IMR-90 (cell line): ENCODE data around the gene TMTC1. TPM values are rescaled to one million over a fixed set of nuclear protein-coding genes. Genes with fewer than 3 reads are reported as not detected.

ENCODE experiments used
- ATAC-seq: fragments of 200-7000 bp; cut with Tn5 transposase; 2 replicates; pipeline ENCODE4 v1.9.1; 2020; ENCODE audit warnings: low read depth, mild to moderate bottlenecking, moderate library complexity
- BruUV-seq: library from RNA; stranded (reverse); fragments of 400-500 nt; replicated peaks from 2 replicates; lab custom pipeline; 2021; lab: Mats Ljungman, UMichigan
- CTCF ChIA-PET: fragments of 300-600 bp; formaldehyde crosslinking; extraction: SDS; loops from one replicate; lab custom pipeline; 2021; ENCODE audit warnings: antibody characterized with exemption; lab: Yijun Ruan, JAX
- POLR2A ChIA-PET: fragments of 300-600 bp; sonication (Branson Sonifier 250); formaldehyde crosslinking; loops from one replicate; lab custom pipeline; 2022; ENCODE audit warnings: antibody characterized with exemption; ENCODE audit not compliant: unreplicated experiment; lab: Charles Lee
- DNase-seq: peaks from one replicate; pipeline ENCODE4 v3.0.0; 2013
- H2AFZ ChIP-seq: replicated peaks from 2 replicates; pipeline ENCODE3; 2013; ENCODE audit warnings: low read length, mild to moderate bottlenecking; ENCODE audit not compliant: poor library complexity
- H2AK5ac ChIP-seq: 2 replicates; pipeline ENCODE4 v1.6.1; 2013; ENCODE audit warnings: low read depth, low read length, inconsistent platforms
- H2AK9ac ChIP-seq: replicated peaks from 2 replicates; pipeline ENCODE3; 2013; ENCODE audit warnings: mild to moderate bottlenecking, low read depth, low read length, moderate library complexity; ENCODE audit not compliant: poor library complexity
- H2BK120ac ChIP-seq: 2 replicates; pipeline ENCODE4 v1.6.1; 2013; ENCODE audit warnings: low read depth, low read length, inconsistent platforms
- H2BK15ac ChIP-seq: 3 replicates; pipeline ENCODE4 v1.6.1; 2013; ENCODE audit warnings: low read depth, low read length, inconsistent platforms
- H2BK20ac ChIP-seq: 2 replicates; pipeline ENCODE4 v1.6.1; 2013; ENCODE audit warnings: low read depth, mild to moderate bottlenecking, inconsistent platforms, low read length, moderate library complexity
- H2BK5ac ChIP-seq: 2 replicates; pipeline ENCODE4 v1.6.1; 2013; ENCODE audit warnings: mild to moderate bottlenecking, low read depth, low read length, inconsistent platforms; ENCODE audit not compliant: poor library complexity, severe bottlenecking
- H3K14ac ChIP-seq: replicated peaks from 2 replicates; pipeline ENCODE4 v1.6.1; 2013; ENCODE audit warnings: low read depth, low read length, inconsistent platforms
- H3K18ac ChIP-seq: 2 replicates; pipeline ENCODE4 v1.6.1; 2013; ENCODE audit warnings: low read depth, low read length, control low read depth
- H3K23ac ChIP-seq: 2 replicates; pipeline ENCODE4 v1.6.1; 2013; ENCODE audit warnings: low read depth, low read length, inconsistent platforms
- H3K27ac ChIP-seq: 2 replicates; pipeline ENCODE4 v1.5.1; 2013; ENCODE audit warnings: mild to moderate bottlenecking, control low read depth, low read length; ENCODE audit not compliant: insufficient read depth
- H3K27me3 ChIP-seq: 2 replicates; pipeline ENCODE4 v1.6.1; 2013; ENCODE audit warnings: low read length; ENCODE audit not compliant: control insufficient read depth, insufficient read depth
- H3K36me3 ChIP-seq: 2 replicates; pipeline ENCODE4 v1.6.1; 2013; ENCODE audit warnings: low read length, mixed read lengths; ENCODE audit not compliant: control insufficient read depth, insufficient read depth
- H3K4ac ChIP-seq: 2 replicates; pipeline ENCODE4 v1.6.1; 2013; ENCODE audit warnings: low read depth, low read length, inconsistent platforms
- H3K4me1 ChIP-seq: 2 replicates; pipeline ENCODE4 v1.6.1; 2013; ENCODE audit warnings: low read length, mixed read lengths; ENCODE audit not compliant: control insufficient read depth, insufficient read depth
- H3K4me2 ChIP-seq: 2 replicates; pipeline ENCODE4 v1.6.1; 2013; ENCODE audit warnings: low read depth, mild to moderate bottlenecking, control low read depth, low read length, moderate library complexity
- H3K4me3 ChIP-seq: 2 replicates; pipeline ENCODE4 v1.5.1; 2013; ENCODE audit warnings: low read depth, mild to moderate bottlenecking, control low read depth, low read length, moderate library complexity; ENCODE audit not compliant: insufficient read depth
- H3K56ac ChIP-seq: 2 replicates; pipeline ENCODE4 v1.6.1; 2013; ENCODE audit warnings: low read length, inconsistent platforms; ENCODE audit not compliant: insufficient read depth; ENCODE audit errors: extremely low read depth
- H3K79me1 ChIP-seq, 2 experiments: 2 replicates each; pipeline ENCODE4 v1.6.1; 2013; ENCODE audit warnings: low read length in 2 of 2, inconsistent platforms in 1 of 2, low read depth in 1 of 2
- H3K9ac ChIP-seq: 2 replicates; pipeline ENCODE4 v1.6.1; 2013; ENCODE audit warnings: low read depth, low read length, control low read depth
- H3K9me1 ChIP-seq: 2 replicates; pipeline ENCODE4 v1.6.1; 2013; ENCODE audit warnings: low read length, inconsistent platforms; ENCODE audit not compliant: insufficient read depth
- H3K9me3 ChIP-seq: 2 replicates; pipeline ENCODE4 v1.6.1; 2013; ENCODE audit warnings: low read length; ENCODE audit not compliant: control insufficient read depth, insufficient read depth
- H4K20me1 ChIP-seq: 2 replicates; pipeline ENCODE4 v1.6.1; 2013; ENCODE audit warnings: low read length, inconsistent platforms; ENCODE audit not compliant: insufficient read depth
- H4K5ac ChIP-seq: 2 replicates; pipeline ENCODE4 v1.6.1; 2013; ENCODE audit warnings: mild to moderate bottlenecking, low read depth, low read length, control low read depth
- H4K8ac ChIP-seq, 2 experiments: 2 replicates each; pipeline ENCODE4 v1.6.1; 2013; ENCODE audit warnings: low read depth in 2 of 2, low read length in 2 of 2, control low read depth in 1 of 2, inconsistent platforms in 1 of 2
- H4K91ac ChIP-seq: 2 replicates; pipeline ENCODE4 v1.6.1; 2013; ENCODE audit warnings: low read depth, low read length, inconsistent platforms; ENCODE audit not compliant: insufficient read depth
- CEBPB ChIP-seq: IDR thresholded peaks from 2 replicates; pipeline ENCODE4 v1.6.1; 2012; ENCODE audit warnings: low read depth, low read length, improper control_type of control experiment
- CHD1 ChIP-seq: IDR thresholded peaks from 2 replicates; pipeline ENCODE4 v1.6.1; 2012; ENCODE audit warnings: low read depth, low read length, improper control_type of control experiment
- CTCF ChIP-seq: conservative IDR thresholded peaks from 2 replicates; pipeline ENCODE4 v1.5.1; 2012; ENCODE audit warnings: mild to moderate bottlenecking, low read depth, low read length, improper control_type of control experiment
- MAFK ChIP-seq: IDR thresholded peaks from 2 replicates; pipeline ENCODE4 v1.6.1; 2012; ENCODE audit warnings: low read depth, low read length, improper control_type of control experiment
- MAZ ChIP-seq: IDR thresholded peaks from 2 replicates; pipeline ENCODE4 v1.6.1; 2012; ENCODE audit warnings: low read depth, mild to moderate bottlenecking, low read length, improper control_type of control experiment, moderate library complexity, borderline replicate concordance
- MXI1 ChIP-seq: IDR thresholded peaks from 2 replicates; pipeline ENCODE4 v1.6.1; 2012; ENCODE audit warnings: low read depth, mild to moderate bottlenecking, low read length, moderate library complexity, borderline replicate concordance
- NFE2L2 ChIP-seq: fragments of 150-350 bp; IDR thresholded peaks from 2 replicates; pipeline ENCODE4 v1.6.1; 2016; ENCODE audit warnings: low read depth, mild to moderate bottlenecking, low read length
- POLR2A ChIP-seq: IDR thresholded peaks from 2 replicates; pipeline ENCODE4 v1.6.1; 2012; ENCODE audit warnings: mild to moderate bottlenecking, low read depth, low read length
- RFX5 ChIP-seq: IDR thresholded peaks from 2 replicates; pipeline ENCODE4 v1.8.0; 2012; ENCODE audit warnings: low read depth, mild to moderate bottlenecking, low read length, moderate library complexity
- SMC3 ChIP-seq: fragments of 150-350 bp; IDR thresholded peaks from 2 replicates; pipeline ENCODE4 v1.6.1; 2016; ENCODE audit warnings: low read depth, mild to moderate bottlenecking, antibody characterized with exemption, low read length, moderate library complexity
- USF2 ChIP-seq: fragments of 150-350 bp; IDR thresholded peaks from 2 replicates; pipeline ENCODE4 v1.6.1; 2017; ENCODE audit warnings: mild to moderate bottlenecking, antibody characterized with exemption, low read length, low read depth
- whole genome bisulfite sequencing, 2 experiments: methylation state at CpG; one replicate each; pipeline versions ENCODE4 v1.1.5 to v1.1.7; 2013; ENCODE audit warnings: missing lambda C conversion rate in 2 of 2; ENCODE audit not compliant: insufficient read length in 1 of 2; ENCODE audit errors: extremely low coverage in 2 of 2; 5-methylcytosine and 5-hydroxymethylcytosine counted together
- dilution Hi-C: fragments of 300-500 bp; cut with HindIII; formaldehyde crosslinking; loops from one replicate; pipeline ENCODE4 v1.14.3; 2018; ENCODE audit warnings: low sequenced_read_pairs; ENCODE audit not compliant: unreplicated experiment
- in situ Hi-C: fragments of 300-500 bp; cut with MboI; formaldehyde crosslinking; loops from 3 replicates; pipeline ENCODE4 v1.14.3; 2019; ENCODE audit warnings: low sequenced_read_pairs, inconsistent platforms, mixed read lengths
- intact Hi-C: fragments of 100-400 bp; cut with micrococcal nuclease; formaldehyde crosslinking; loops from 2 replicates; pipeline ENCODE4 v1.10.0; 2022
- polyA plus RNA-seq, 3 experiments: library from polyadenylated mRNA; depleted of rRNA; stranded (reverse); fragments of >200 nt; gene quantifications; 2 replicates each; pipeline ENCODE4 v1.2.3, GENCODE V29; 2012; ENCODE audit warnings: low replicate concordance in 1 of 3
- total RNA-seq: library from RNA; depleted of rRNA; stranded (reverse); fragments of >200 nt; gene quantifications from 2 replicates; pipeline ENCODE4 v1.2.3, GENCODE V29; 2012

Gene TMTC1
- total and polyA plus RNA-seq, 2 of the 4 experiments (the other 2 are of a cell fraction), result 12.5 to 36.4 TPM

DNA sequence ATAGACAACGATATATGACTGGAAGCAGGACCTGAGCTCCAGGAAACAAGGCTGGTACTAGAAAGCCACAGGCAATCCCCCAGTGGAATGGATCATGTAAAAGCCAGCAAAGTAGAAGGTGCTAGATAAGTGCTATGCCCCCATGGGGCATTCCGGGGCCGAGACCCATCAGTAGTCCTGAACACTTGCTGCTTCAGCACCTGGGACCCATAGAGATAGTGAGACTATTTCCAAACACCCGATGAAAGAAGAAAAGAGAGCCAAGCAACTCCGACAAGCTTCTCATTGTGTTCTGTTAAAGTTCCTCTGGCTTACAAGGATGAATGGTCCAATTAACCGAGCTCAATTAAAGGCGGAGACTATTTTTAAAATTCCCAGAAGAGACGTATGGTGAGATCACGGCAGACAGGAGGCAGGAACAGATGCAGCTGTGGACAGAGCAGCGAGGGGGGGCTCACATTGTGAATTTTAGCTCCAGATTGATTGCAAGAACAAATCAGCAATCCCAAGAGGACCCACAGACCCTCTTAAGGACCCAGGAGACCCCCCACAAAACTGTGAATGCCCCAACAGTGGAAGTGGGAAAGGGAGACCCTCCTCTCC is 143.7 kb downstream of the TMTC1 start:
- H2BK120ac ChIP-seq, result peak overlapping the region; percentile 98
- H3K23ac ChIP-seq, result no peak overlapping the region; the same call in 1 of the 2 replicates
- no TSS peak for BruUV-seq
- ATAC-seq (no peak), DNase-seq (no peak)
- no peaks in the 10 kb centered on the region for H3K27me3 ChIP-seq
- peaks cover 0 to 21% of the 10 kb centered on the region in 2 experiments; a peak in 2 of 4 replicates for H3K79me1 ChIP-seq
- H3K56ac ChIP-seq, result peak overlapping the region; percentile 13; the same call in 1 of the 2 replicates
- CTCF ChIA-PET, result interaction anchor here (0.9 to 1.5 kb wide), 2 partner anchors 14 to 100 kb away, joined by 3 to 4 read pairs; no protein-coding TSS in a partner anchor
- H4K20me1 ChIP-seq, result no peaks in the 10 kb centered on the region
- peak overlapping the region; percentile 79 for H2BK5ac ChIP-seq
- peak overlapping the region; percentile 97; the same call in 1 of the 2 replicates for H2BK20ac ChIP-seq
- in situ Hi-C loops (no loop called here), intact Hi-C loops (no loop called here), dilution Hi-C loops (no loop called here)
- peaks cover 10% of the 10 kb centered on the region for H3K4me1 ChIP-seq
- no peak overlapping the region for H3K4me3 ChIP-seq
- POLR2A ChIA-PET, result no interaction called here
- peak overlapping the region; percentile 94; the same call in 1 of the 2 replicates for H4K91ac ChIP-seq
- H3K9me3 ChIP-seq, result no peaks in the 10 kb centered on the region
- H3K4ac ChIP-seq, result peak overlapping the region; percentile 99
- no peak overlapping the region for H2AFZ ChIP-seq
- H2AK9ac ChIP-seq, result no peak overlapping the region
- H3K14ac ChIP-seq, result peak overlapping the region; percentile 96; the same call in 1 of the 2 replicates
- peak overlapping the region; percentile 60 for H2AK5ac ChIP-seq
- TF ChIP-seq MXI1 (no peak), SMC3 (no peak), NFE2L2 (no peak), RFX5 (no peak), CEBPB (no peak), CHD1 (no peak), MAFK (no peak), CTCF (no peak), USF2 (no peak), POLR2A (no peak), MAZ (no peak)
- peak overlapping the region; percentile 98; the same call in 2 of the 3 replicates for H2BK15ac ChIP-seq
- peak overlapping the region; percentile 73 for H4K5ac ChIP-seq
- H3K36me3 ChIP-seq, result peaks cover 9% of the 10 kb centered on the region; the same call in 1 of the 2 replicates
- H3K9ac ChIP-seq, result 0 out of 2 replicates have a peak overlapping the region, but pooled peaks have one; percentile 24
- H4K8ac ChIP-seq, result peak overlapping the region; percentile 88 to 97; a peak in 3 of 4 replicates
- WGBS, 2 experiments, result 100% methylated on average over 6 of the region's 10 CpGs; no CpG with 5 or more reads in 1 of the 2 experiments
- peaks cover 8% of the 10 kb centered on the region; the same call in 1 of the 2 replicates for H3K9me1 ChIP-seq
- H3K27ac ChIP-seq, result peak overlapping the region; percentile 80; the same call in 1 of the 2 replicates
- no peak overlapping the region for H3K4me2 ChIP-seq
- H3K18ac ChIP-seq, result peak overlapping the region; percentile 55; the same call in 1 of the 2 replicates
